HG03439 (cell line): ENCODE data around the gene PCDHB5.
"Not testable (repeated sequence)": the region's sequence is repeated elsewhere in the genome, so short reads cannot be mapped to it uniquely, and the experiment has no call there.

Source experiments
- ATAC-seq: cut with Tn5 transposase; IDR thresholded peaks from one replicate; pipeline ENCODE4 v1.9.1; 2021; ENCODE audit warnings: mild to moderate bottlenecking, moderate library complexity; ENCODE audit not compliant: unreplicated experiment

The PCDHB5 gene

GRCh38 chr5:141151632-141152031, 16.6 kb downstream of the PCDHB5 start:
- not testable (repeated sequence) for ATAC-seq

DNA sequence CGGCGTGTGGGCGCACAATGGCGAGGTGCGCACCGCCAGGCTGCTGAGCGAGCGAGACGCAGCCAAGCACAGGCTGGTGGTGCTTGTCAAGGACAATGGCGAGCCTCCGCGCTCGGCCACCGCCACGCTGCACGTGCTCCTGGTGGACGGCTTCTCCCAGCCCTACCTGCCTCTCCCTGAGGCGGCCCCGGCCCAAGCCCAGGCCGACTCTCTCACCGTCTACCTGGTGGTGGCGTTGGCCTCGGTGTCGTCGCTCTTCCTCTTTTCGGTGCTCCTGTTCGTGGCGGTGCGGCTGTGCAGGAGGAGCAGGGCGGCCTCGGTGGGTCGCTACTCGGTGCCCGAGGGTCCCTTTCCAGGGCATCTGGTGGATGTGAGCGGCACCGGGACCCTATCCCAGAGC, 17.1 kb downstream of the PCDHB5 start:
- not testable (repeated sequence) for ATAC-seq

DNA sequence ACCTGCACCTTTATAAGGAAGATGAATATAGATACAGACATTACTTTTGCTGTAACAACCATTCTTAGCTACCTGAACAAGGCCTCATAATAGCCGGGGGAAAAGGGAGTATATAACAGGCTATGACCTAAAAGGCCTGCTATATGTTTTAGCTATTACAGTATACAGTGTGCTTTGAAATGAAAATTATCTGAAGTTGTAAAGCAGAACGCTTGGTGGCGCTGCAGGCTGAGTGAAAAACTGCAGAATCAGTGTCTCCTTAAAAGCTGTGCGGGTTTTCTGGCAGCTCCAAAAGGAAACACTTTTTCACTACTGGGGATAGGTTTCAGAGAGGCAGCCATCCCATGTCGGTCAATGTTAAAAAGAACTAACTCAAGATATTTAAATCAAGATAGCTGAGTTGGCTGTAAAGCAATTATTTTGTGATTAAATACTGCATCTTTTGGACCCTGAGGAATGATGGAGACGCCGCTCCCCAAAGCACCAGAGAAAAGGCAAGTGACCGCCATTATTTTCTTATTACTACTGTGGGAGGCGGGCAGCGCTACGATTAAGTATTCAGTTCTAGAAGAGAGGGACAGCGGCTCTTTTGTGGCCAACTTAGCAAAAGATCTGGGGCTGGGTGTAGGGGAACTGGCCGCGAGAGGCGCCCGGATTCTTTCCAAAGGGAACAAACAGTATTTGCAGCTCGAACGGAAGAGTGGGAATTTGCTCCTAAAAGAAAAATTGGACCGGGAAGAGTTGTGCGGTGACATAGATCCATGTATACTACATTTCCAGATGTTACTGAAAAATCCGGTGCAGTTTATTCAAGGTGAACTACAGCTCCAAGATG, 20.8 kb downstream of the PCDHB5 start:
- no peak for ATAC-seq

DNA sequence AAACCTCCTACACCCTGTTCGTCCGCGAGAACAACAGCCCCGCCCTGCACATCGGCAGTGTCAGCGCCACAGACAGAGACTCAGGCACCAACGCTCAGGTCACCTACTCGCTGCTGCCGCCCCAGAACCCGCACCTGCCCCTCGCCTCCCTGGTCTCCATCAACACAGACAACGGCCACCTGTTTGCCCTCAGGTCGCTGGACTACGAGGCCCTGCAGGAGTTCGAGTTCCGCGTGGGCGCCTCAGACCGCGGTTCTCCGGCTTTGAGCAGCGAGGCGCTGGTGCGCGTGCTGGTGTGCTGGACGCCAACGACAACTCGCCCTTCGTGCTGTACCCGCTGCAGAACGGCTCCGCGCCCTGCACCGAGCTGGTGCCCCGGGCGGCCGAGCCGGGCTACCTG, 22.4 kb downstream of the PCDHB5 start:
- ATAC-seq, result not testable (repeated sequence)

- ATAC-seq, result not testable (repeated sequence)
Observed at GRCh38 chr5:141157901-141158300, 22.9 kb downstream of the PCDHB5 start.

GRCh38 chr5:141172381-141173204, 37.6 kb downstream of the PCDHB5 start, which contains the start of gene PCDHB7:
PCDHB7 (plus strand) TSS chr5:141172644; CDS start chr5:141172836, 192 bp downstream.
- ATAC-seq, result no peak

- ATAC-seq, result not testable (repeated sequence)
Observed at GRCh38 chr5:141174291-141175104, 39.5 kb downstream of the PCDHB5 start.

DNA sequence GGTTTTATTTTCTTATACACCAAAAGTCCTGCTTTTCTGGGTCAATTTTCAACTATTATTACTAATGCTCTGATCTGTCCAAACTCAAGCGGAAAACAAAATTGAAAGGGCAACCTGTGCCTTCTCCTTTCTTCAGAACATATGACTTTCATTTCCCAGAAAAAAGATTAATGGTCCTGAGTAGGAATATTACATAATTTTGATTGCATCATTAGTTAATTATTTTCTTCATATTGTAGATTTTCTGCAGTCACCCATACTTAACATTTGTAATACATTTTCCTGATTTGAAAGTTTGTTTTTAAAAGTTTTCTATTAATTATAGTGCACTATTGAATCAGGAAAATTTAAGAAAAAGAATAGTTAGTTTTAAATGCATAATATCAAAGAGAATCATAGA, 40.9 kb downstream of the PCDHB5 start:
- ATAC-seq, result no peak

GRCh38 chr5:141177577-141178191, 42.7 kb downstream of the PCDHB5 start, which contains the start of gene PCDHB8:
PCDHB8 (plus strand) TSS chr5:141177790; CDS start chr5:141178035, 245 bp downstream.
- not testable (repeated sequence) for ATAC-seq

DNA sequence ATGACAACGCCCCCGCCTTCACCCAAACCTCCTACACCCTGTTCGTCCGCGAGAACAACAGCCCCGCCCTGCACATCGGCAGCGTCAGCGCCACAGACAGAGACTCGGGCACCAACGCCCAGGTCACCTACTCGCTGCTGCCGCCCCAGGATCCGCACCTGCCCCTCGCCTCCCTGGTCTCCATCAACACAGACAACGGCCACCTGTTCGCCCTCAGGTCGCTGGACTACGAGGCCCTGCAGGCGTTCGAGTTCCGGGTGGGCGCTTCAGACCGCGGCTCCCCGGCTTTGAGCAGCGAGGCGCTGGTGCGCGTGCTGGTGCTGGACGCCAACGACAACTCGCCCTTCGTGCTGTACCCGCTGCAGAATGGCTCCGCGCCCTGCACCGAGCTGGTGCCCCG, 44.4 kb downstream of the PCDHB5 start:
- not testable (repeated sequence) for ATAC-seq

GRCh38 chr5:141179876-141180275, 44.9 kb downstream of the PCDHB5 start:
- ATAC-seq, result not testable (repeated sequence)

- no peak for ATAC-seq
Observed at GRCh38 chr5:141180313-141180712, 45.3 kb downstream of the PCDHB5 start.

- no peak for ATAC-seq
Observed at GRCh38 chr5:141182248-141182647, 47.2 kb downstream of the PCDHB5 start, which contains the start of gene PCDHB16. PCDHB16 (plus strand) TSS chr5:141182387; CDS start chr5:141182560, 173 bp downstream.

DNA sequence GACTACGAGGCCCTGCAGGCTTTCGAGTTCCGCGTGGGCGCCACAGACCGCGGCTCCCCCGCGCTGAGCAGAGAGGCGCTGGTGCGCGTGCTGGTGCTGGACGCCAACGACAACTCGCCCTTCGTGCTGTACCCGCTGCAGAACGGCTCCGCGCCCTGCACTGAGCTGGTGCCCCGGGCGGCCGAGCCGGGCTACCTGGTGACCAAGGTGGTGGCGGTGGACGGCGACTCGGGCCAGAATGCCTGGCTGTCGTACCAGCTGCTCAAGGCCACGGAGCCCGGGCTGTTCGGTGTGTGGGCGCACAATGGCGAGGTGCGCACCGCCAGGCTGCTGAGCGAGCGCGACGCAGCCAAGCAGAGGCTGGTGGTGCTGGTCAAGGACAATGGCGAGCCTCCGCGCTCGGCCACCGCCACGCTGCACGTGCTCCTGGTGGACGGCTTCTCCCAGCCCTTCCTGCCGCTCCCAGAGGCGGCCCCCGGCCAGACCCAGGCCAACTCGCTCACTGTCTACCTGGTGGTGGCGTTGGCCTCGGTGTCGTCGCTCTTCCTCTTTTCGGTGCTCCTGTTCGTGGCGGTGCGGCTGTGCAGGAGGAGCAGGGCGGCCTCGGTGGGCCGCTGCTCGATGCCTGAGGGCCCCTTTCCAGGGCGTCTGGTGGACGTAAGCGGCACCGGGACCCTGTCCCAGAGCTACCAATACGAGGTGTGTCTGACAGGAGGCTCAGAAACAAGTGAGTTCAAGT, 49.3 kb downstream of the PCDHB5 start:
- ATAC-seq, result not testable (repeated sequence)

DNA sequence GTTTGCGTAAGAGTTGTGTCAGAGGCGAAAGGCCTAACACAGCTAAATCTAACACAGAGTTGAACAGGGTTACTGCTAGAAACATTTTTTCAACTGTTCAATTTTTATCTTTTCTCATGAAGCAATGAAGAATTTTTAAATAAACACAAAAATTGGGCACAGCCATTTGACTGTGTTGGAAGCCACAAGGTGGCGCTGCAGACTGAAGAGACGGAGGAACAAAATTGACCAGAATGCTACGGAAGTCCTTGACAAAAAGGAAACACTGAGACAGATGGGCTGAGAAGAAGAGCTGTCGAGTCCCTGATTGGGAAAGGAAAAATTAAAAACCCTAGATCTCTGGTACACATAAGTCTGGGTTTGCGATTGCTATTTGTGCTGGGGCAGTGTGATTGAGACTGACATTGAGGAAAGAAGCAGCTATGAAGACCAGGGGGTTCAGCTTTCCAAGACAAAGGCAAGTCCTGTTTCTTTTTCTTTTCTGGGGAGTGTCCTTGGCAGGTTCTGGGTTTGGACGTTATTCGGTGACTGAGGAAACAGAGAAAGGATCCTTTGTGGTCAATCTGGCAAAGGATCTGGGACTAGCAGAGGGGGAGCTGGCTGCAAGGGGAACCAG, 52.0 kb downstream of the PCDHB5 start, which contains the start of gene PCDHB9:
Gene PCDHB9 (plus strand): TSS at position 265 of the 616 bp plus-strand sequence. CDS start 158 bp downstream, at position 423.
- ATAC-seq, result no peak
